Measurements from ENCODE around the gene ADCY5.

The ADCY5 gene

GRCh38 chr3:123296836-123297626 is 151.9 kb downstream of the ADCY5 start:
- no peak for DNase-seq

GRCh38 chr3:123296261-123296660 is 152.6 kb downstream of the ADCY5 start:
- no peak for DNase-seq

GRCh38 chr3:123295901-123296250 is 153.0 kb downstream of the ADCY5 start:
- no peak for DNase-seq

GRCh38 chr3:123295171-123295900 is 153.6 kb downstream of the ADCY5 start:
- DNase-seq, result no peak

GRCh38 chr3:123294296-123294938 is 154.5 kb downstream of the ADCY5 start:
- no peak for DNase-seq

GRCh38 chr3:123292321-123293310 is 156.3 kb downstream of the ADCY5 start:
- no peak for DNase-seq

GRCh38 chr3:123291404-123291803 is 157.5 kb downstream of the ADCY5 start:
- no peak for DNase-seq

- DNase-seq, result no peak
Observed at GRCh38 chr3:123290962-123291361, 157.9 kb downstream of the ADCY5 start.

- DNase-seq, result no peak
Observed at GRCh38 chr3:123290107-123290930, 158.6 kb downstream of the ADCY5 start.

- no peak for DNase-seq
Observed at GRCh38 chr3:123289391-123290106, 159.3 kb downstream of the ADCY5 start.

- DNase-seq, result no peak
Observed at GRCh38 chr3:123287962-123288302, 161.0 kb downstream of the ADCY5 start.

GRCh38 chr3:123287051-123287961 is 161.6 kb downstream of the ADCY5 start:
- DNase-seq, result no peak

GRCh38 chr3:123286308-123287023 is 162.4 kb downstream of the ADCY5 start:
- no peak for DNase-seq

- DNase-seq, result no peak
Observed at GRCh38 chr3:123285931-123286307, 163.0 kb downstream of the ADCY5 start.

GRCh38 chr3:123285479-123285878 is 163.4 kb downstream of the ADCY5 start:
- no peak for DNase-seq

- no peak for DNase-seq
Observed at GRCh38 chr3:123285066-123285465, 163.8 kb downstream of the ADCY5 start.

- no peak for DNase-seq
Observed at GRCh38 chr3:123284399-123285010, 164.4 kb downstream of the ADCY5 start.

GRCh38 chr3:123283657-123284398 is 165.1 kb downstream of the ADCY5 start:
- DNase-seq, result no peak

All from activated CD4-positive, alpha-beta T cell treated with anti-CD3 and anti-CD28 coated beads for 1 hour (primary cell).